ENCODE measurements around the gene CPNE5.
"Not testable (repeated sequence)": the region's sequence is repeated elsewhere in the genome, so short reads cannot be mapped to it uniquely, and the experiment has no call there.

Gene CPNE5

GRCh38 chr6:36814249-36814648, 25.0 kb downstream of the CPNE5 start:
- DNase-seq: no peak

- no peak for DNase-seq
Measured at GRCh38 chr6:36813526-36813925, 25.7 kb downstream of the CPNE5 start.

- DNase-seq: not testable (repeated sequence)
Measured at GRCh38 chr6:36813047-36813446, 26.2 kb downstream of the CPNE5 start.

- no peak for DNase-seq
Measured at GRCh38 chr6:36809941-36810803, 29.1 kb downstream of the CPNE5 start.

GRCh38 chr6:36809156-36809555, 30.1 kb downstream of the CPNE5 start:
- no peak for DNase-seq

GRCh38 chr6:36808634-36809033, 30.6 kb downstream of the CPNE5 start:
- no peak for DNase-seq

- no peak for DNase-seq
Measured at GRCh38 chr6:36807750-36808149, 31.5 kb downstream of the CPNE5 start.

DNA sequence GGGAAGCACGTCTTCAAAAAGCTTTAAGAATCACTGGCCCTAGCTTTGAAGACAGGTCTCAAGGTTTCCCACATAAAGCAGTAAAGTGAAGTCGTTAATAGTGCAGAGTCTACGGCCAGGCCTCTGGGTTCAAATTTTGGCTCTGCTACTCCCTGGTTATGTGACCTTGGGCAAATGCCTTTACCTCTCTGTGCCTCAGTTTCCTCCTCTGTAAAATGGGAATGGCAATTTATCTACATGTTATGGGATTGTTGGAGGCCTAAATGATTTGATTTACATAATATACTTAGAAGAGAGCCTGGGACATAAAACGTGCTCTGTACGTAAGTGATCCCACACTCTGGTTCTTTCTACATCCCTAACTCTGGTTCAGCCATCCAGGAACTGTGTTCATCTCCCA, 32.1 kb downstream of the CPNE5 start:
- no peak for DNase-seq

GRCh38 chr6:36805917-36806316, 33.3 kb downstream of the CPNE5 start:
- DNase-seq: no peak

DNA sequence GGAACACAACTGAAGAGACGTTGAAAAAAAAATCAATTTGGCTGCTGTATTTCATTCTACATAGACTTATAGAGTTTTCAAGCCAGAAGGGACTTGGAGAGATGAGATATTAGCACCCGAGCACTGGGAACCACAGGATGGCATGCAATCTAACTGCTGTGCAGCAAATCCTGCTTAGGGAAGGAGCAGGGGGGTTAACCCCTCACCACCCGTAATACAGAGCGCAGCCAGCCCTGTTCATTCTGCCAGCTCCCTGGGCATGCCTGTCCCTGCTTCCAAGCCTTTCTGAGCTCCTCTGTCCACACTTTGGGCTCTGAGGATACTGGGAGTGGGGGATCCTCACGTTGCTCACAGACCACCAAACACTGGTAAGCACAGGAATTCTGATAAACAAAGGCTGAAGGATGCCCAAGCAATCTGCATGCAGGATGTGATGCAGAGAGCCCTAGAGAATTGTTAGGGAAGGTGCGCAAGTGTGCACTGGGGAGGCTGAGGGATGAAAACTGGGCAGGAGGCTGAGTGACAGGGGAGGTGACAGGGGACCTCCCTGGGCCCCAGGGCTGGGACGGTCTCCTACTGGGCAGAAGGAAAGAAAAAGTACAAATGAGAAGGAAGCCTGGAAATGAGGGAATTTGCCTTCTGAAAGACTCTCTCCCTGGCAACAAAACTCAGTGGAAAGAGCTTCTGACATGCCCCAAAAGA, 34.0 kb downstream of the CPNE5 start:
- no peak for DNase-seq

DNA sequence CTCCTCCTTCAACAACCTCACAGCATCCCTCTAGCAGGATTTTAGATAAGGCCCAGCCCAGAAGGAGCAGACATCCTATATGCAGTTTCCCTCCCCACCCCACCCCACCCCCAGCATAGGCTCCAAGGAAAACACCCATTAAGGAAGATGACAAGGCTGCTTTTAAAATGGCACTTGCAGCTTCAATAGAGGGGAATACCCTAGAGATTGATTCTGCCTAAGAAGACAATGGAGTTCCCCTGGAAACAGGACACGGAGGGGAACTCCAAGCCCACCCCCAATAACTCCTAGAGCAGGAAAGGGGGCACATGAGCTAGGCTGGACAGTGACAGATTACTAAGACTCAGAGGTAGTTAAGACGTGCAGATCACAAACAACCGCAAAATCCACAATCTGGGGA, 34.7 kb downstream of the CPNE5 start:
- no peak for DNase-seq

GRCh38 chr6:36803908-36804307, 35.3 kb downstream of the CPNE5 start:
- no peak for DNase-seq

DNA sequence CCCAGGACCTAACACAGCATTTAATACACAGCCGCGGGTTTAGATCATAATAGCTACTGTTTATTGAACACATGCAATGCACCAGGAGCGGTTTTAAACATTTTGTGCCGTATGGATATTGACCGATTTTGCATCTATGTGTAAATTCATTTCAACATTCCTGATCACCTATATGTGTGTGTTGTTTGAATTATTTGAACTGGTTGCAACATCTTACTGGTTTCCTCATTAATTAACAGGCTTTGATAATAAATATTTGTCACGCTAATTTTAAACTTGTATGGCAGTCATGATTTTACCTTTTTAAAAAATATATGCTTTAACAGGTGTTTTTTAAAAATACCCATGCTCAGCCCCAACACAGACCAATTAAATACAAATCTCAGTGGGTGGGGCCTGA, 35.8 kb downstream of the CPNE5 start:
- DNase-seq: no peak

GRCh38 chr6:36800223-36801076, 38.8 kb downstream of the CPNE5 start:
- DNase-seq: no peak

DNA sequence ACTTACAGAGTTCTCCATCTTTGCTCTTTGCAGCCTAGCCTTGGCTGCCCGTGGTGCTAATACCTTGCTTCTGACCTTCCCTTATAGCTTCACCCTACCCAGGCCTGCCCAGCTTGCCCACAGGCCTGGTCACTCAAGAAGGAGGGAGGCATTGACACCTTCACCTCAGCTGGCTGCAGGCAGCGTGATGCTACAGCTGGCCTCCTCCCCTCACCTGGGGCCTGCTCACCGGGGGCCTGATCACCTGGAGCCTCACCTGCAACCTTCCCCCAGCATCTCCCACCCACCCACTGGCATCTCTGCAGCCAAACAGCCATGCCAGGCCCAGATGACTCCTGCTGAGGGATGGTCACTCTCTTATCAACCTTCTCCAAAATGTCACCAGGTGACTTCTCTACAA, 40.4 kb downstream of the CPNE5 start:
- no peak for DNase-seq

- no peak for DNase-seq
Measured at GRCh38 chr6:36797653-36798052, 41.6 kb downstream of the CPNE5 start.

DNA sequence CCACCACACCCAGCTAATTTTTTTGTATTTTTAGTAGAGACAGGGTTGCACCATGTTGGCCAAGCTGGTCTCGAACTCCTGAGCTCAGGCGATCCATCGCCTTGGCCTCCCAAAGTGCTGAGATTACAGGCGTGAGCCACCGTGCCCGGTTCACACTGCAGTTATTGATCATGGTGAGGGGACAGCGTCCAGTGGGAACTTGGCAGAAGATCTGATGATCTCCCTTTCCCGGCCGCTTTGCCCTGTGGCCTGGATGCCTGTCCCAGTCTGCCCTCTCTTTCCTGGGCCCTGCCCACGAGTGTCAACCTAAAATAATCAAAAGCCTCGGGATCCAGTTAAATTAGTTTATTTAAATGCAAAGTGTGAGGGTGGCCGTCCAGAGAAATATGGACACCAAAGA, 42.2 kb downstream of the CPNE5 start:
- no peak for DNase-seq

- DNase-seq: no peak
Measured at GRCh38 chr6:36794713-36795065, 44.6 kb downstream of the CPNE5 start.

- peak in 1 of 4 experiments; percentile 13 for DNase-seq
Measured at GRCh38 chr6:36793913-36794712, 45.1 kb downstream of the CPNE5 start.

DNA sequence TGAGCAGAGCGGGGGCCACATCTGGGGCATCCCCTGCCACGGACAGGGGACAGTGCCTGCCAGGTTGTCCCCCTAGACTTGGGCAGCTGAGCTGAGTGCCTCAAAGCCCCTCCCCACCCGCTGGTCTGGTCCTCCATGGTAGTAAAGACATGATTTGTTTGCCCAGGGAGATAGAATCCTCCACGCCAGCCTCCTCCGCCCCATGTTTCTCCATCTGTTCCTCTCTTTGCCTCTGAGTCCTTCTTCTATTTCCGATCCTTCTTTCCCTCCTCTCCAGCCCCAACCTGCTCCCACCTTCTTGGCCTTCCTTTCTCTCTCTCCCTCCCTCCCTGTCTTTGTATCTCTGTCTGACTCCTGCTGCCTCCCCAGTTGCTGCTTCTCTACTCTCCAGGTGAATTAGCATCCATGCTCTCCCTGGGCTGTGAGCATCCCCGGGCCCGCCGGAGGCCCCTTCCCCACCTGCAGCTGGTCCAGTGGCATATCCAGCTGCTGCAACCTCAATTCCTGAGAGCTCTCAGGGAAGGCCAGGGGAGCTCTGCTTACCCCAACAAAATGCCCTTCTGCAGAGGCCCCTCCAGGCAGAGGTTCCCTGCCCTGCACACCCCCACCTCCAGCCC, 45.8 kb downstream of the CPNE5 start:
- DNase-seq: no peak

DNA sequence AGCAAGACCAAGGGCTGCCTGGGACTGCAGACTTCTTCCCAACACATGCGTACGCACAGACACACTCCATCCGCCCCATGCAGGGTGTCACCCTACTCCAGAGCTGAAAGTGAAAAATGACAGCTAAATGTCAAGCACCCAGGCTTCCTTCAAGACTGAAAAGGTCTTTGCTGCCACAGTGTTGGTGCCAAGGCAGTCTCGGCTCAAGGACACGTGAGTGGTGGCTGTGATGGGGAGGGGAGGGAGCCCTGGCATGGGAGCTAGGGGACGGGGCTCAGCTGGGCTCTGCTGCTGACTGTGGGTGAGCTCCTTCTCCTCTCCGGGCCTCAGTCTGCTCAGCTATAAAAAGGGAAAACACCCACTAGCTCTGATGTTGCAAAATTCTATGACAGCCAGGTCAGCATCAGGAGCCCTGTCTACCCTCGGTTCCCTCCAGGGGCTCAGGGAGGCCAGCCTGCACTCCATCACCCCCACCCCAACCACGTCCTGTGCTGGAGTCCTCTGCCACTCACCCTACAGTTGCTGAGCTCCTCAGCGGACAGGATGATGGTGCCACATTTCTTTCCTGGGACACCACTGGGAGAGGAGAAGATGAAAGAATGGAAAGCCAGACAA, 47.6 kb downstream of the CPNE5 start:
- DNase-seq: peak in 3 of 4 experiments; percentile 36 to 50 (median 43)
